H9 (cell line): ENCODE data around the gene PTPRK. TPM values are rescaled to one million over a fixed set of nuclear protein-coding genes. Genes with fewer than 3 reads are reported as not detected.

ENCODE experiments used
- DNase-seq: peaks from one replicate; pipeline ENCODE4 v3.0.0-alpha.2; 2017
- H2AFZ ChIP-seq: one replicate; pipeline ENCODE4 v1.6.1; 2013; ENCODE audit warnings: mild to moderate bottlenecking, low read length, control low read depth, moderate library complexity
- H2AK5ac ChIP-seq: 2 replicates; pipeline ENCODE4 v1.6.1; 2013; ENCODE audit warnings: low read length, control low read depth, mixed read lengths; ENCODE audit not compliant: insufficient read length
- H2BK120ac ChIP-seq: one replicate; pipeline ENCODE4 v1.6.1; 2013; ENCODE audit warnings: low read depth, mild to moderate bottlenecking, low read length, control low read depth, inconsistent platforms; ENCODE audit not compliant: poor library complexity, severe bottlenecking
- H2BK12ac ChIP-seq: 2 replicates; pipeline ENCODE4 v1.6.1; 2013; ENCODE audit warnings: low read length, control low read depth, mixed read lengths, low read depth; ENCODE audit not compliant: insufficient read length
- H2BK15ac ChIP-seq: 2 replicates; pipeline ENCODE4 v1.6.1; 2013; ENCODE audit warnings: low read depth, low read length, control low read depth
- H2BK20ac ChIP-seq: one replicate; pipeline ENCODE4 v1.6.1; 2013; ENCODE audit warnings: low read depth, mild to moderate bottlenecking, low read length, control low read depth, inconsistent platforms; ENCODE audit not compliant: poor library complexity, severe bottlenecking
- H2BK5ac ChIP-seq: 2 replicates; pipeline ENCODE4 v1.6.1; 2013; ENCODE audit warnings: low read length, control low read depth, mixed read lengths; ENCODE audit not compliant: insufficient read length
- H3K14ac ChIP-seq: 2 replicates; pipeline ENCODE4 v1.6.1; 2013; ENCODE audit warnings: low read length, control low read depth; ENCODE audit not compliant: insufficient read depth
- H3K18ac ChIP-seq: 2 replicates; pipeline ENCODE4 v1.6.1; 2013; ENCODE audit warnings: low read depth, mild to moderate bottlenecking, mixed read lengths, low read length, control low read depth; ENCODE audit not compliant: insufficient read length
- H3K23ac ChIP-seq: 2 replicates; pipeline ENCODE4 v1.6.1; 2013; ENCODE audit warnings: low read length, control low read depth, mixed read lengths, low read depth; ENCODE audit not compliant: insufficient read length
- H3K23me2 ChIP-seq: 2 replicates; pipeline ENCODE4 v1.6.1; 2013; ENCODE audit warnings: low read depth, mild to moderate bottlenecking, mixed read lengths, low read length, control low read depth; ENCODE audit not compliant: insufficient read length, poor library complexity, severe bottlenecking
- H3K27ac ChIP-seq: 2 replicates; pipeline ENCODE4 v1.5.1; 2013; ENCODE audit warnings: low read length, control low read depth, mixed read lengths, low read depth; ENCODE audit not compliant: insufficient read length
- H3K27me3 ChIP-seq: 2 replicates; pipeline ENCODE4 v1.6.1; 2013; ENCODE audit warnings: low read length, control low read depth, inconsistent platforms; ENCODE audit not compliant: insufficient read depth
- H3K4ac ChIP-seq: 2 replicates; pipeline ENCODE4 v1.6.1; 2013; ENCODE audit warnings: low read depth, mild to moderate bottlenecking, control low read depth, inconsistent platforms, low read length, moderate library complexity
- H3K4me1 ChIP-seq: 2 replicates; pipeline ENCODE4 v1.6.1; 2013; ENCODE audit warnings: low read length, control low read depth, inconsistent platforms; ENCODE audit not compliant: insufficient read depth
- H3K4me2 ChIP-seq: 2 replicates; pipeline ENCODE4 v1.6.1; 2013; ENCODE audit warnings: low read length, control low read depth, mixed read lengths; ENCODE audit not compliant: insufficient read length, insufficient read depth
- H3K56ac ChIP-seq: 2 replicates; pipeline ENCODE4 v1.6.1; 2013; ENCODE audit warnings: low read depth, mild to moderate bottlenecking, mixed read lengths, low read length, control low read depth; ENCODE audit not compliant: insufficient read length
- H3K79me1 ChIP-seq: 2 replicates; pipeline ENCODE4 v1.6.1; 2013; ENCODE audit warnings: low read depth, mild to moderate bottlenecking, moderate library complexity, low read length, control low read depth, inconsistent platforms; ENCODE audit not compliant: insufficient read depth, poor library complexity, severe bottlenecking
- H3K79me2 ChIP-seq: 2 replicates; pipeline ENCODE4 v1.6.1; 2013; ENCODE audit warnings: low read length, control low read depth, inconsistent platforms; ENCODE audit not compliant: insufficient read depth
- H3K9ac ChIP-seq: 2 replicates; pipeline ENCODE4 v1.6.1; 2013; ENCODE audit warnings: low read length, control low read depth, mixed read lengths; ENCODE audit not compliant: insufficient read length; ENCODE audit errors: extremely low read depth
- H3K9me3 ChIP-seq: one replicate; pipeline ENCODE4 v1.6.1; 2013; ENCODE audit warnings: low read depth, low read length, inconsistent platforms; ENCODE audit not compliant: control insufficient read depth
- H3T11ph ChIP-seq: one replicate; pipeline ENCODE4 v1.6.1; 2013; ENCODE audit warnings: mild to moderate bottlenecking, low read length, control low read depth, inconsistent platforms
- H4K20me1 ChIP-seq: one replicate; pipeline ENCODE4 v1.6.1; 2013; ENCODE audit not compliant: control insufficient read depth, insufficient read length, insufficient read depth
- H4K5ac ChIP-seq: 2 replicates; pipeline ENCODE4 v1.6.1; 2013; ENCODE audit warnings: low read depth, mild to moderate bottlenecking, mixed read lengths, low read length, control low read depth; ENCODE audit not compliant: insufficient read length
- H4K8ac ChIP-seq: replicated peaks from 2 replicates; pipeline ENCODE4 v1.6.1; 2013; ENCODE audit warnings: low read length, control low read depth, mixed read lengths, low read depth; ENCODE audit not compliant: insufficient read length
- H4K91ac ChIP-seq: 2 replicates; pipeline ENCODE4 v1.6.1; 2013; ENCODE audit warnings: low read depth, mild to moderate bottlenecking, moderate library complexity, mixed read lengths, low read length, control low read depth; ENCODE audit not compliant: insufficient read length
- H3K27ac Mint-ChIP-seq, 3 experiments: 2 replicates in 2 of 3; 3 replicates in 1 of 3; pipeline ENCODE4 v1.8.0; 2020 to 2021; ENCODE audit warnings: mixed read lengths in 3 of 3, mild to moderate bottlenecking in 1 of 3, moderate library complexity in 1 of 3
- H3K27me3 Mint-ChIP-seq: 2 replicates; pipeline ENCODE4 v1.8.0; 2021; ENCODE audit warnings: low read depth, mild to moderate bottlenecking, moderate library complexity, mixed read lengths
- H3K36me3 Mint-ChIP-seq, 3 experiments: 2 replicates in 2 of 3; 3 replicates in 1 of 3; pipeline ENCODE4 v1.8.0; 2020 to 2021; ENCODE audit warnings: low read depth in 3 of 3, mixed read lengths in 3 of 3; ENCODE audit not compliant: insufficient read depth in 1 of 3
- H3K4me1 Mint-ChIP-seq, 2 experiments: 2 replicates each; pipeline ENCODE4 v1.8.0; 2020; ENCODE audit warnings: mixed read lengths in 2 of 2
- H3K4me3 Mint-ChIP-seq, 2 experiments: 2 replicates in 1 of 2; 3 replicates in 1 of 2; pipeline ENCODE4 v1.8.0; 2020 to 2021; ENCODE audit warnings: mild to moderate bottlenecking in 2 of 2, mixed read lengths in 2 of 2, moderate library complexity in 1 of 2
- H3K9me3 Mint-ChIP-seq, 2 experiments: 2 replicates in 1 of 2; 3 replicates in 1 of 2; pipeline ENCODE4 v1.8.0; 2020; ENCODE audit warnings: mild to moderate bottlenecking in 2 of 2, mixed read lengths in 2 of 2, moderate library complexity in 1 of 2
- WGBS: extraction: QIAGEN DNeasy Blood & Tissue Kit; methylation state at CpG from one replicate; pipeline ENCODE4 v1.1.7; 2013; ENCODE audit warnings: missing lambda C conversion rate, low lambda C conversion rate, mixed read lengths; ENCODE audit not compliant: insufficient read length; ENCODE audit errors: extremely low coverage; 5-methylcytosine and 5-hydroxymethylcytosine counted together
- total RNA-seq: library from RNA; stranded (reverse); gene quantifications from 2 replicates; pipeline ENCODE4 v1.2.1, GENCODE V29; 2021
- TF ChIP-seq, protein P1 (sequence below): fragments of 200-600 bp; sonication (generic); conservative IDR thresholded peaks from 3 replicates; pipeline ENCODE4 v1.8.0; 2021; ENCODE audit warnings: antibody characterized with exemption, mild to moderate bottlenecking

PTPRK gene
- total RNA-seq, 1 experiment from 2014 or later, result 47.9 TPM

DNA sequence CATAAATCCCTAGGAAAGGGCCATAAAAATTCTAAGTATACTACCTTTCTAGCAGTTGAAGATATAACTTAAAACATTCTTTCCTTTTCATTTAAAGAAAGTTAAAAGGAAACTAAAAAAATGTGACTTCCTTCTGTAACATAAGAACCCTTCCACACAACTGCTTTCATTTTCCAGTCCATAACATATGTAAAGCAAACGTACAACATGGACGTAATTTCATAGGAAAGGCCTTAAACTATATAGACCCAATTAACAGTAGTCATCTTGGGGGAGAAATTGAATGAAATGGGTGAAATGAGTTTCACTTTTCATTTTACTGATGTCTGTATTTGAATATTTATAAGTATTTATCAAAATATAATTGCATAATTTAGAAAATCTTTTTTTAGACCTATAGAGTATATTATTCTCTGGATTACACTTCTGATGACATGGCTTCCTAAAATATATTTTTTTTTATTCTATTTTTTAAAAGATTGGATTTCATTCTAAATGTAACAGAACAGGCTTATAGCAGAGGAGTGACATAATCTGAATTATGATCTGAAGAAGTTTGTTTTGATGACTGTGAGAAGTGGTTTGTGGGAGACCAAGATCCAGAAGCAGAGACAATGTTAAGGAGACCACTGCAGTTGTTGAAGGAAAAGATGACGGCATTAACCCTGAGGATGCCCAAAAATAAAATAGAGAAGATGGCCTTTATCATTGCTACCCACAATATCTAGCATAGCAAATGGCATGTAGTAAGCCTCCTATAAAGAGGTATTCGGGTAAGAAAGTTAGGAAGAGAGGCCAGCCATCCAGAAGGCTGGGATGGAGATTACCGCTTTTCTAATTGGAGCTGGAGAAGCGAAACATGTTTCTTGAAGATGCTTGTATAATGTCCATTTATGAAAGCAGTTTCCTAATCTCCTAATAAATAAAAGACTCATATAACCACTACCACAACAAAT, 260.4 kb downstream of the PTPRK start:
- Histone ChIP-seq H4K5ac (no peak overlapping the region), H3K9ac (no peak overlapping the region), H2BK20ac (no peak overlapping the region), H3K18ac (no peak overlapping the region), H3K4me1 (no peaks in the 10 kb centered on the region), H4K91ac (no peak overlapping the region), H2BK15ac (no peak overlapping the region), H2AK5ac (no peak overlapping the region), H3K27ac (no peak overlapping the region), H3K23ac (no peak overlapping the region), H3T11ph (no peak overlapping the region), H2BK12ac (no peak overlapping the region), H2BK5ac (no peak overlapping the region), H4K20me1 (no peaks in the 10 kb centered on the region), H3K56ac (no peak overlapping the region), H3K4me2 (no peak overlapping the region), H3K4ac (no peak overlapping the region), H4K8ac (no peak overlapping the region), H3K14ac (no peak overlapping the region), H3K79me1 (no peaks in the 10 kb centered on the region), H3K23me2 (no peaks in the 10 kb centered on the region), H3K27me3 (no peaks in the 10 kb centered on the region), H2BK120ac (no peak overlapping the region), H3K79me2 (no peaks in the 10 kb centered on the region), H3K9me3 (no peaks in the 10 kb centered on the region), H2AFZ (no peak overlapping the region)
- no peaks in the 10 kb centered on the region for H3K4me1 Mint-ChIP-seq
- H3K27me3 Mint-ChIP-seq, result no peaks in the 10 kb centered on the region
- peaks cover 7 to 10% (median 8%) of the 10 kb centered on the region in 3 experiments; a peak in 6 of 7 replicates for H3K36me3 Mint-ChIP-seq
- DNase-seq, result no peak
- no peak overlapping the region for H3K27ac Mint-ChIP-seq
- TF ChIP-seq, protein P1, sequence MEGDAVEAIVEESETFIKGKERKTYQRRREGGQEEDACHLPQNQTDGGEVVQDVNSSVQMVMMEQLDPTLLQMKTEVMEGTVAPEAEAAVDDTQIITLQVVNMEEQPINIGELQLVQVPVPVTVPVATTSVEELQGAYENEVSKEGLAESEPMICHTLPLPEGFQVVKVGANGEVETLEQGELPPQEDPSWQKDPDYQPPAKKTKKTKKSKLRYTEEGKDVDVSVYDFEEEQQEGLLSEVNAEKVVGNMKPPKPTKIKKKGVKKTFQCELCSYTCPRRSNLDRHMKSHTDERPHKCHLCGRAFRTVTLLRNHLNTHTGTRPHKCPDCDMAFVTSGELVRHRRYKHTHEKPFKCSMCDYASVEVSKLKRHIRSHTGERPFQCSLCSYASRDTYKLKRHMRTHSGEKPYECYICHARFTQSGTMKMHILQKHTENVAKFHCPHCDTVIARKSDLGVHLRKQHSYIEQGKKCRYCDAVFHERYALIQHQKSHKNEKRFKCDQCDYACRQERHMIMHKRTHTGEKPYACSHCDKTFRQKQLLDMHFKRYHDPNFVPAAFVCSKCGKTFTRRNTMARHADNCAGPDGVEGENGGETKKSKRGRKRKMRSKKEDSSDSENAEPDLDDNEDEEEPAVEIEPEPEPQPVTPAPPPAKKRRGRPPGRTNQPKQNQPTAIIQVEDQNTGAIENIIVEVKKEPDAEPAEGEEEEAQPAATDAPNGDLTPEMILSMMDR, result no peak
- peaks cover 0 to 7% of the 10 kb centered on the region in 2 experiments; a peak in 1 of 5 replicates for H3K9me3 Mint-ChIP-seq
- H3K4me3 Mint-ChIP-seq, result no peak overlapping the region
- WGBS, result no CpG with 5 or more reads among the region's 6 CpGs
